SK-N-SH treated with all-trans-retinoic acid at 6 μM for 48 hours (cell line): Measurements from ENCODE around the gene GPR139.

Experiments
- GLIS3 ChIP-seq: fragments of 250-450 bp; sonication (Bioruptor Pico); IDR thresholded peaks from 2 replicates; pipeline ENCODE4 v1.5.0; 2020; ENCODE audit warnings: mild to moderate bottlenecking, moderate library complexity
- PATZ1 ChIP-seq: fragments of 250-450 bp; sonication (Bioruptor Pico); IDR thresholded peaks from 2 replicates; pipeline ENCODE4 v1.8.0; 2020; ENCODE audit warnings: mild to moderate bottlenecking, moderate library complexity, borderline replicate concordance
- TCF4 ChIP-seq: fragments of 250-450 bp; sonication (Bioruptor Pico); IDR thresholded peaks from 2 replicates; pipeline ENCODE4 v1.8.0; 2021; ENCODE audit warnings: mild to moderate bottlenecking, moderate library complexity, borderline replicate concordance

- TF ChIP-seq GLIS3 (CRISPR knock-in tag) (no peak), PATZ1 (no peak), TCF4 (CRISPR knock-in tag) (no peak)
Measured at GRCh38 chr16:20051611-20052010, 22.1 kb downstream of the GPR139 start.
